ENCODE measurements around the gene INCENP.

The INCENP gene

GRCh38 chr11:62150887-62151736 is 27.3 kb downstream of the INCENP start:
- Histone ChIP-seq H3K36me3 (ENCODE audit: low read length) (peaks cover 33% of the 10 kb centered on the region; the same call in 1 of the 2 replicates), H3K9me2 (replicated peaks; ENCODE audit: insufficient read depth, low read length) (no peaks in the 10 kb centered on the region), H2AFZ (ENCODE audit: low read depth, low read length, severe bottlenecking) (no peak overlapping the region), H3K9me3 (ENCODE audit: insufficient read depth, low read length) (no peaks in the 10 kb centered on the region), H3K27me3 (ENCODE audit: low read length) (no peaks in the 10 kb centered on the region), H3K9ac (ENCODE audit: low read length) (no peak overlapping the region), H3K4me2 (ENCODE audit: low read depth, low read length, poor library complexity, severe bottlenecking) (no peak overlapping the region), H3K4me3 (ENCODE audit: insufficient read depth, low read length, poor library complexity, severe bottlenecking) (no peak overlapping the region), H3K79me2 (ENCODE audit: insufficient read depth, low read length) (no peaks in the 10 kb centered on the region), H3F3A (ENCODE audit: insufficient read depth) (peaks cover 13% of the 10 kb centered on the region; the same call in 1 of the 2 replicates), H3K27ac (ENCODE audit: low read depth, low read length) (no peak overlapping the region), H4K20me1 (ENCODE audit: low read depth, low read length) (no peaks in the 10 kb centered on the region)
- no peak for TF ChIP-seq EZH2phosphoT487 (conservative IDR thresholded peaks at IDR 0.05; ENCODE audit: low read length)
- TF ChIP-seq, protein P1, sequence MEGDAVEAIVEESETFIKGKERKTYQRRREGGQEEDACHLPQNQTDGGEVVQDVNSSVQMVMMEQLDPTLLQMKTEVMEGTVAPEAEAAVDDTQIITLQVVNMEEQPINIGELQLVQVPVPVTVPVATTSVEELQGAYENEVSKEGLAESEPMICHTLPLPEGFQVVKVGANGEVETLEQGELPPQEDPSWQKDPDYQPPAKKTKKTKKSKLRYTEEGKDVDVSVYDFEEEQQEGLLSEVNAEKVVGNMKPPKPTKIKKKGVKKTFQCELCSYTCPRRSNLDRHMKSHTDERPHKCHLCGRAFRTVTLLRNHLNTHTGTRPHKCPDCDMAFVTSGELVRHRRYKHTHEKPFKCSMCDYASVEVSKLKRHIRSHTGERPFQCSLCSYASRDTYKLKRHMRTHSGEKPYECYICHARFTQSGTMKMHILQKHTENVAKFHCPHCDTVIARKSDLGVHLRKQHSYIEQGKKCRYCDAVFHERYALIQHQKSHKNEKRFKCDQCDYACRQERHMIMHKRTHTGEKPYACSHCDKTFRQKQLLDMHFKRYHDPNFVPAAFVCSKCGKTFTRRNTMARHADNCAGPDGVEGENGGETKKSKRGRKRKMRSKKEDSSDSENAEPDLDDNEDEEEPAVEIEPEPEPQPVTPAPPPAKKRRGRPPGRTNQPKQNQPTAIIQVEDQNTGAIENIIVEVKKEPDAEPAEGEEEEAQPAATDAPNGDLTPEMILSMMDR (IDR thresholded peaks at IDR 0.05; ENCODE audit: insufficient read depth, low read length, poor library complexity, severe bottlenecking): no peak

DNA sequence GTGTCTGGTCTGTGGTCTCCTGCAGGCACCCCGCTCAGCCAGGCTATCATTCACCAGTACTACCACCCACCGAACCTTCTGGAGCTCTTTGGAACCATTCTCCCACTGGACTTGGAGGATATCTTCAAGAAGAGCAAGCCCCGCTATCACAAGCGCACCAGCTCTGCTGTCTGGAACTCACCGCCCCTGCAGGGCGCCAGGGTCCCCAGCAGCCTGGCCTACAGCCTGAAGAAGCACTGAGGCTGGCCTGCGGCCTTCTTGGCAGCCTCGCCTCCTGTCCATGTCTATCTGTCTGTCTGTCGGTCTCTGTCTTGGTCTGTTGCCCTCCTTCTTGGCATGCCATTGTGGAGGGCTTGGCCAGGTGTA is 27.9 kb downstream of the INCENP start:
- Histone ChIP-seq H3K79me2 (ENCODE audit: insufficient read depth, low read length) (no peaks in the 10 kb centered on the region), H4K20me1 (ENCODE audit: low read depth, low read length) (no peaks in the 10 kb centered on the region), H3K9ac (ENCODE audit: low read length) (no peak overlapping the region), H3K9me3 (ENCODE audit: insufficient read depth, low read length) (no peaks in the 10 kb centered on the region), H3K9me2 (replicated peaks; ENCODE audit: insufficient read depth, low read length) (no peaks in the 10 kb centered on the region), H3K27ac (ENCODE audit: low read depth, low read length) (no peak overlapping the region), H3K36me3 (ENCODE audit: low read length) (peaks cover 33% of the 10 kb centered on the region; the same call in 1 of the 2 replicates), H3K4me3 (ENCODE audit: insufficient read depth, low read length, poor library complexity, severe bottlenecking) (no peak overlapping the region), H3K4me2 (ENCODE audit: low read depth, low read length, poor library complexity, severe bottlenecking) (no peak overlapping the region), H2AFZ (ENCODE audit: low read depth, low read length, severe bottlenecking) (no peak overlapping the region), H3K27me3 (ENCODE audit: low read length) (no peaks in the 10 kb centered on the region), H3F3A (ENCODE audit: insufficient read depth) (peaks cover 13% of the 10 kb centered on the region; the same call in 1 of the 2 replicates)
- TF ChIP-seq, protein P1 (IDR thresholded peaks at IDR 0.05; ENCODE audit: insufficient read depth, low read length, poor library complexity, severe bottlenecking): no peak
- no peak for TF ChIP-seq EZH2phosphoT487 (conservative IDR thresholded peaks at IDR 0.05; ENCODE audit: low read length)

- Histone ChIP-seq H4K20me1 (ENCODE audit: low read depth, low read length) (no peaks in the 10 kb centered on the region), H3K4me3 (ENCODE audit: insufficient read depth, low read length, poor library complexity, severe bottlenecking) (no peak overlapping the region), H3K9me3 (ENCODE audit: insufficient read depth, low read length) (no peaks in the 10 kb centered on the region), H3F3A (ENCODE audit: insufficient read depth) (peaks cover 13% of the 10 kb centered on the region; the same call in 1 of the 2 replicates), H3K4me2 (ENCODE audit: low read depth, low read length, poor library complexity, severe bottlenecking) (no peak overlapping the region), H3K9ac (ENCODE audit: low read length) (no peak overlapping the region), H2AFZ (ENCODE audit: low read depth, low read length, severe bottlenecking) (no peak overlapping the region), H3K27me3 (ENCODE audit: low read length) (no peaks in the 10 kb centered on the region), H3K27ac (ENCODE audit: low read depth, low read length) (no peak overlapping the region), H3K79me2 (ENCODE audit: insufficient read depth, low read length) (no peaks in the 10 kb centered on the region), H3K9me2 (replicated peaks; ENCODE audit: insufficient read depth, low read length) (no peaks in the 10 kb centered on the region), H3K36me3 (ENCODE audit: low read length) (peaks cover 33% of the 10 kb centered on the region; the same call in 1 of the 2 replicates)
- TF ChIP-seq, protein P1 (IDR thresholded peaks at IDR 0.05; ENCODE audit: insufficient read depth, low read length, poor library complexity, severe bottlenecking): no peak
- TF ChIP-seq EZH2phosphoT487 (conservative IDR thresholded peaks at IDR 0.05; ENCODE audit: low read length): no peak
These were observed 28.7 kb downstream of the INCENP start for GRCh38 chr11:62152245-62153086.
